ENCODE data around the gene UPK3BL2.
"Not testable (repeated sequence)": the region's sequence is repeated elsewhere in the genome, so short reads cannot be mapped to it uniquely, and the experiment has no call there.

DNA sequence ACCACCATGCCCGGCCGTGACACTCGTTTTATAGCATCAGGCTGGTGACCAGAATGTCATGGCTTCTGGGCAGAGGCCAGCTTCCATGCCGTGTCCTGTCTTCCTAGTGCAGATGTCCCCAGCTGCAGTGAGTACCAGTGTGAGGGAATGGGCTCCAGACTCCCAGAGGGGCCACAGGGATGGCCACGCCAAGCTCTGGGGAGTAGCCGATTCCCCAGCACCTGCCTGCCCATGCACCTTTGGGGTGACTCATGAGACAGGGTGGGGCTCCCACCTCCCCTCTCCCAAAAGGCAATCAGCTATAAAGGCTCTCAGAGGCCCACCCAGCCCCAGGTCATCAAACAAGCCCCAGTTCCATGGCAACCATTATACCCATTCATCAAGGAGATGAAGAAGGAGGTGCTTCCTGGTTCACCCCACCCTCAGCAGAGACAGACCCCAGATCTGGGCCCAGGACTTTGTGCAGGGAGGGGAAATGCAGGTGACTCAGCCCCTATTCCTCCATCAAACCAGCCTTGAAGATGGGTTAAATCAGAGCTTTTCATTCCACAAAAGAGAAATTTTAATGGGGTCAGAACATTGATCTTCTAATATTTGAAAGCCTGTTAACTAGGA is 7.4 kb upstream of the UPK3BL2 start, which contains the start of gene SPDYE2:
- TF ChIP-seq, protein P1, sequence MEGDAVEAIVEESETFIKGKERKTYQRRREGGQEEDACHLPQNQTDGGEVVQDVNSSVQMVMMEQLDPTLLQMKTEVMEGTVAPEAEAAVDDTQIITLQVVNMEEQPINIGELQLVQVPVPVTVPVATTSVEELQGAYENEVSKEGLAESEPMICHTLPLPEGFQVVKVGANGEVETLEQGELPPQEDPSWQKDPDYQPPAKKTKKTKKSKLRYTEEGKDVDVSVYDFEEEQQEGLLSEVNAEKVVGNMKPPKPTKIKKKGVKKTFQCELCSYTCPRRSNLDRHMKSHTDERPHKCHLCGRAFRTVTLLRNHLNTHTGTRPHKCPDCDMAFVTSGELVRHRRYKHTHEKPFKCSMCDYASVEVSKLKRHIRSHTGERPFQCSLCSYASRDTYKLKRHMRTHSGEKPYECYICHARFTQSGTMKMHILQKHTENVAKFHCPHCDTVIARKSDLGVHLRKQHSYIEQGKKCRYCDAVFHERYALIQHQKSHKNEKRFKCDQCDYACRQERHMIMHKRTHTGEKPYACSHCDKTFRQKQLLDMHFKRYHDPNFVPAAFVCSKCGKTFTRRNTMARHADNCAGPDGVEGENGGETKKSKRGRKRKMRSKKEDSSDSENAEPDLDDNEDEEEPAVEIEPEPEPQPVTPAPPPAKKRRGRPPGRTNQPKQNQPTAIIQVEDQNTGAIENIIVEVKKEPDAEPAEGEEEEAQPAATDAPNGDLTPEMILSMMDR (IDR thresholded peaks at IDR 0.05): not testable (repeated sequence)
- TF ChIP-seq POLR2A, POLR2AphosphoS5, EP300 (IDR thresholded peaks at IDR 0.05): not testable (repeated sequence)

All from suprapubic skin (tissue), 4 donors.